ENCODE measurements around the gene LINGO3.

DNA sequence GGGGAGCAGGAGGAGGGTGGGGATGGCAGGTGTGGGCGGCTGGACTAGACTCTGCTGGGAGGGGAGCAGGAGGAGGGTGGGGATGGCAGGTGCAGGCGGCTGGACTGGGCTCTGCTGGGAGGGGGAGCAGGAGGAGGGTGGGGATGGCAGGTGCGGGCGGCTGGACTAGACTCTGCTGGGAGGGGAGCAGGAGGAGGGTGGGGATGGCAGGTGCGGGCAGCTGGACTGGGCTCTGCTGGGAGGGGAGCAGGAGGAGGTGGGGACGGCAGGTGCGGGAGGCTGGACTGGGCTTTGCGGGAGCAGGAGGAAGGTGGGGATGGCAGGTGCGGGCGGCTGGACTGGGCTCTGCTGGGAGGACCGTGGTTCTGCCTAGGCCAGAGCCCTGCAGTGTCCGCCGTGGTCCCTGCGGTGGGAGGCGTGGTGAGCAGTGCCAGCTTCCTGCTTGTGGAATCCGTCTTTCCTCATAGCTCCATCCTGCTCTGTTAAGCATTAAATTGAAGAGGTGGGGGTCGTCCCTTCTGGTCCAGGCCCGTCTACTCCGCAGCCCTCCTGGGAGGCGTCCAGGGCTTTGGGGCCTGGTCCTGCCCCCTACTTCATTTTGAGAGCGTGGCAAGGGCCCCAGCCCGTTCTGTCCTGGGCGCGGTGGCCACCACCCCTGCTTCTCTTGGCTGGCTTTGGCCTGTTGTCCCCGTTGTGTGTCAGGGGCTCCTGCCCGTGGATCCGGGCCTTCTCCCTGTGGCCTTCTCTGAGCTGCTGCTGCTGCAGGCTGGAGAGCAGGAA lies 25.3 kb upstream of the LINGO3 start:
- TF ChIP-seq, protein P1, sequence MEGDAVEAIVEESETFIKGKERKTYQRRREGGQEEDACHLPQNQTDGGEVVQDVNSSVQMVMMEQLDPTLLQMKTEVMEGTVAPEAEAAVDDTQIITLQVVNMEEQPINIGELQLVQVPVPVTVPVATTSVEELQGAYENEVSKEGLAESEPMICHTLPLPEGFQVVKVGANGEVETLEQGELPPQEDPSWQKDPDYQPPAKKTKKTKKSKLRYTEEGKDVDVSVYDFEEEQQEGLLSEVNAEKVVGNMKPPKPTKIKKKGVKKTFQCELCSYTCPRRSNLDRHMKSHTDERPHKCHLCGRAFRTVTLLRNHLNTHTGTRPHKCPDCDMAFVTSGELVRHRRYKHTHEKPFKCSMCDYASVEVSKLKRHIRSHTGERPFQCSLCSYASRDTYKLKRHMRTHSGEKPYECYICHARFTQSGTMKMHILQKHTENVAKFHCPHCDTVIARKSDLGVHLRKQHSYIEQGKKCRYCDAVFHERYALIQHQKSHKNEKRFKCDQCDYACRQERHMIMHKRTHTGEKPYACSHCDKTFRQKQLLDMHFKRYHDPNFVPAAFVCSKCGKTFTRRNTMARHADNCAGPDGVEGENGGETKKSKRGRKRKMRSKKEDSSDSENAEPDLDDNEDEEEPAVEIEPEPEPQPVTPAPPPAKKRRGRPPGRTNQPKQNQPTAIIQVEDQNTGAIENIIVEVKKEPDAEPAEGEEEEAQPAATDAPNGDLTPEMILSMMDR (IDR thresholded peaks at IDR 0.05): no peak
- no peak for TF ChIP-seq EP300 (IDR thresholded peaks at IDR 0.05)
- TF ChIP-seq POLR2A (IDR thresholded peaks at IDR 0.05): no peak
